ENCODE results near the gene ERCC6L2.

- TF ChIP-seq POLR2A (IDR thresholded peaks at IDR 0.05), result no peak
- TF ChIP-seq, protein P1, sequence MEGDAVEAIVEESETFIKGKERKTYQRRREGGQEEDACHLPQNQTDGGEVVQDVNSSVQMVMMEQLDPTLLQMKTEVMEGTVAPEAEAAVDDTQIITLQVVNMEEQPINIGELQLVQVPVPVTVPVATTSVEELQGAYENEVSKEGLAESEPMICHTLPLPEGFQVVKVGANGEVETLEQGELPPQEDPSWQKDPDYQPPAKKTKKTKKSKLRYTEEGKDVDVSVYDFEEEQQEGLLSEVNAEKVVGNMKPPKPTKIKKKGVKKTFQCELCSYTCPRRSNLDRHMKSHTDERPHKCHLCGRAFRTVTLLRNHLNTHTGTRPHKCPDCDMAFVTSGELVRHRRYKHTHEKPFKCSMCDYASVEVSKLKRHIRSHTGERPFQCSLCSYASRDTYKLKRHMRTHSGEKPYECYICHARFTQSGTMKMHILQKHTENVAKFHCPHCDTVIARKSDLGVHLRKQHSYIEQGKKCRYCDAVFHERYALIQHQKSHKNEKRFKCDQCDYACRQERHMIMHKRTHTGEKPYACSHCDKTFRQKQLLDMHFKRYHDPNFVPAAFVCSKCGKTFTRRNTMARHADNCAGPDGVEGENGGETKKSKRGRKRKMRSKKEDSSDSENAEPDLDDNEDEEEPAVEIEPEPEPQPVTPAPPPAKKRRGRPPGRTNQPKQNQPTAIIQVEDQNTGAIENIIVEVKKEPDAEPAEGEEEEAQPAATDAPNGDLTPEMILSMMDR (IDR thresholded peaks at IDR 0.05), result no peak
Observed at GRCh38 chr9:95835393-95835792, 40.1 kb upstream of the ERCC6L2 start.

Data from Peyer's patch (tissue), 4 donors.